IMR-90 (cell line): ENCODE measurements around the gene NR2C2. TPM values are rescaled to one million over a fixed set of nuclear protein-coding genes. Genes with fewer than 3 reads are reported as not detected.
A peak's percentile ranks its signal among the peaks of the same experiment; 100 is the strongest.

Experiments
- ATAC-seq: fragments of 200-7000 bp; cut with Tn5 transposase; 2 replicates; pipeline ENCODE4 v1.9.1; 2020; ENCODE audit warnings: low read depth, mild to moderate bottlenecking, moderate library complexity
- BruUV-seq: library from RNA; stranded (reverse); fragments of 400-500 nt; replicated peaks from 2 replicates; lab custom pipeline; 2021; lab: Mats Ljungman, UMichigan
- CTCF ChIA-PET: fragments of 300-600 bp; formaldehyde crosslinking; extraction: SDS; loops from one replicate; lab custom pipeline; 2021; ENCODE audit warnings: antibody characterized with exemption; lab: Yijun Ruan, JAX
- POLR2A ChIA-PET: fragments of 300-600 bp; sonication (Branson Sonifier 250); formaldehyde crosslinking; loops from one replicate; lab custom pipeline; 2022; ENCODE audit warnings: antibody characterized with exemption; ENCODE audit not compliant: unreplicated experiment; lab: Charles Lee
- DNase-seq: peaks from one replicate; pipeline ENCODE4 v3.0.0; 2013
- H2AFZ ChIP-seq: replicated peaks from 2 replicates; pipeline ENCODE3; 2013; ENCODE audit warnings: low read length, mild to moderate bottlenecking; ENCODE audit not compliant: poor library complexity
- H2AK5ac ChIP-seq: 2 replicates; pipeline ENCODE4 v1.6.1; 2013; ENCODE audit warnings: low read depth, low read length, inconsistent platforms
- H2AK9ac ChIP-seq: replicated peaks from 2 replicates; pipeline ENCODE3; 2013; ENCODE audit warnings: mild to moderate bottlenecking, low read depth, low read length, moderate library complexity; ENCODE audit not compliant: poor library complexity
- H2BK120ac ChIP-seq: 2 replicates; pipeline ENCODE4 v1.6.1; 2013; ENCODE audit warnings: low read depth, low read length, inconsistent platforms
- H2BK15ac ChIP-seq: 3 replicates; pipeline ENCODE4 v1.6.1; 2013; ENCODE audit warnings: low read depth, low read length, inconsistent platforms
- H2BK20ac ChIP-seq: 2 replicates; pipeline ENCODE4 v1.6.1; 2013; ENCODE audit warnings: low read depth, mild to moderate bottlenecking, inconsistent platforms, low read length, moderate library complexity
- H2BK5ac ChIP-seq: 2 replicates; pipeline ENCODE4 v1.6.1; 2013; ENCODE audit warnings: mild to moderate bottlenecking, low read depth, low read length, inconsistent platforms; ENCODE audit not compliant: poor library complexity, severe bottlenecking
- H3K14ac ChIP-seq: replicated peaks from 2 replicates; pipeline ENCODE4 v1.6.1; 2013; ENCODE audit warnings: low read depth, low read length, inconsistent platforms
- H3K18ac ChIP-seq: 2 replicates; pipeline ENCODE4 v1.6.1; 2013; ENCODE audit warnings: low read depth, low read length, control low read depth
- H3K23ac ChIP-seq: 2 replicates; pipeline ENCODE4 v1.6.1; 2013; ENCODE audit warnings: low read depth, low read length, inconsistent platforms
- H3K27ac ChIP-seq: 2 replicates; pipeline ENCODE4 v1.5.1; 2013; ENCODE audit warnings: mild to moderate bottlenecking, control low read depth, low read length; ENCODE audit not compliant: insufficient read depth
- H3K27me3 ChIP-seq: 2 replicates; pipeline ENCODE4 v1.6.1; 2013; ENCODE audit warnings: low read length; ENCODE audit not compliant: control insufficient read depth, insufficient read depth
- H3K36me3 ChIP-seq: 2 replicates; pipeline ENCODE4 v1.6.1; 2013; ENCODE audit warnings: low read length, mixed read lengths; ENCODE audit not compliant: control insufficient read depth, insufficient read depth
- H3K4ac ChIP-seq: 2 replicates; pipeline ENCODE4 v1.6.1; 2013; ENCODE audit warnings: low read depth, low read length, inconsistent platforms
- H3K4me1 ChIP-seq: 2 replicates; pipeline ENCODE4 v1.6.1; 2013; ENCODE audit warnings: low read length, mixed read lengths; ENCODE audit not compliant: control insufficient read depth, insufficient read depth
- H3K4me2 ChIP-seq: 2 replicates; pipeline ENCODE4 v1.6.1; 2013; ENCODE audit warnings: low read depth, mild to moderate bottlenecking, control low read depth, low read length, moderate library complexity
- H3K4me3 ChIP-seq: 2 replicates; pipeline ENCODE4 v1.5.1; 2013; ENCODE audit warnings: low read depth, mild to moderate bottlenecking, control low read depth, low read length, moderate library complexity; ENCODE audit not compliant: insufficient read depth
- H3K56ac ChIP-seq: 2 replicates; pipeline ENCODE4 v1.6.1; 2013; ENCODE audit warnings: low read length, inconsistent platforms; ENCODE audit not compliant: insufficient read depth; ENCODE audit errors: extremely low read depth
- H3K79me1 ChIP-seq, 2 experiments: 2 replicates each; pipeline ENCODE4 v1.6.1; 2013; ENCODE audit warnings: low read length in 2 of 2, inconsistent platforms in 1 of 2, low read depth in 1 of 2
- H3K9ac ChIP-seq: 2 replicates; pipeline ENCODE4 v1.6.1; 2013; ENCODE audit warnings: low read depth, low read length, control low read depth
- H3K9me1 ChIP-seq: 2 replicates; pipeline ENCODE4 v1.6.1; 2013; ENCODE audit warnings: low read length, inconsistent platforms; ENCODE audit not compliant: insufficient read depth
- H3K9me3 ChIP-seq: 2 replicates; pipeline ENCODE4 v1.6.1; 2013; ENCODE audit warnings: low read length; ENCODE audit not compliant: control insufficient read depth, insufficient read depth
- H4K20me1 ChIP-seq: 2 replicates; pipeline ENCODE4 v1.6.1; 2013; ENCODE audit warnings: low read length, inconsistent platforms; ENCODE audit not compliant: insufficient read depth
- H4K5ac ChIP-seq: 2 replicates; pipeline ENCODE4 v1.6.1; 2013; ENCODE audit warnings: mild to moderate bottlenecking, low read depth, low read length, control low read depth
- H4K8ac ChIP-seq, 2 experiments: 2 replicates each; pipeline ENCODE4 v1.6.1; 2013; ENCODE audit warnings: low read depth in 2 of 2, low read length in 2 of 2, control low read depth in 1 of 2, inconsistent platforms in 1 of 2
- H4K91ac ChIP-seq: 2 replicates; pipeline ENCODE4 v1.6.1; 2013; ENCODE audit warnings: low read depth, low read length, inconsistent platforms; ENCODE audit not compliant: insufficient read depth
- BHLHE40 ChIP-seq: fragments of 150-350 bp; IDR thresholded peaks from 2 replicates; pipeline ENCODE4 v1.6.1; 2016; ENCODE audit warnings: mild to moderate bottlenecking, low read depth, low read length
- CEBPB ChIP-seq: IDR thresholded peaks from 2 replicates; pipeline ENCODE4 v1.6.1; 2012; ENCODE audit warnings: low read depth, low read length, improper control_type of control experiment
- CHD1 ChIP-seq: IDR thresholded peaks from 2 replicates; pipeline ENCODE4 v1.6.1; 2012; ENCODE audit warnings: low read depth, low read length, improper control_type of control experiment
- MAZ ChIP-seq: IDR thresholded peaks from 2 replicates; pipeline ENCODE4 v1.6.1; 2012; ENCODE audit warnings: low read depth, mild to moderate bottlenecking, low read length, improper control_type of control experiment, moderate library complexity, borderline replicate concordance
- NFE2L2 ChIP-seq: fragments of 150-350 bp; IDR thresholded peaks from 2 replicates; pipeline ENCODE4 v1.6.1; 2016; ENCODE audit warnings: low read depth, mild to moderate bottlenecking, low read length
- RAD21 ChIP-seq: IDR thresholded peaks from 2 replicates; pipeline ENCODE4 v1.6.1; 2012; ENCODE audit warnings: low read length, improper control_type of control experiment
- RCOR1 ChIP-seq: IDR thresholded peaks from 2 replicates; pipeline ENCODE4 v1.6.1; 2012; ENCODE audit warnings: mild to moderate bottlenecking, low read length, improper control_type of control experiment; ENCODE audit not compliant: insufficient replicate concordance
- WGBS, 2 experiments: methylation state at CpG; one replicate each; pipeline versions ENCODE4 v1.1.5 to v1.1.7; 2013; ENCODE audit warnings: missing lambda C conversion rate in 2 of 2; ENCODE audit not compliant: insufficient read length in 1 of 2; ENCODE audit errors: extremely low coverage in 2 of 2; 5-methylcytosine and 5-hydroxymethylcytosine counted together
- dilution Hi-C: fragments of 300-500 bp; cut with HindIII; formaldehyde crosslinking; loops from one replicate; pipeline ENCODE4 v1.14.3; 2018; ENCODE audit warnings: low sequenced_read_pairs; ENCODE audit not compliant: unreplicated experiment
- in situ Hi-C: fragments of 300-500 bp; cut with MboI; formaldehyde crosslinking; loops from 3 replicates; pipeline ENCODE4 v1.14.3; 2019; ENCODE audit warnings: low sequenced_read_pairs, inconsistent platforms, mixed read lengths
- intact Hi-C: fragments of 100-400 bp; cut with micrococcal nuclease; formaldehyde crosslinking; loops from 2 replicates; pipeline ENCODE4 v1.10.0; 2022
- polyA plus RNA-seq, 3 experiments: library from polyadenylated mRNA; depleted of rRNA; stranded (reverse); fragments of >200 nt; gene quantifications; 2 replicates each; pipeline ENCODE4 v1.2.3, GENCODE V29; 2012; ENCODE audit warnings: low replicate concordance in 1 of 3
- total RNA-seq: library from RNA; depleted of rRNA; stranded (reverse); fragments of >200 nt; gene quantifications from 2 replicates; pipeline ENCODE4 v1.2.3, GENCODE V29; 2012
- TF ChIP-seq, protein P1 (sequence below): conservative IDR thresholded peaks from 2 replicates; pipeline ENCODE4 v1.5.1; 2012; ENCODE audit warnings: mild to moderate bottlenecking, low read depth, low read length, improper control_type of control experiment

The NR2C2 gene
- total and polyA plus RNA-seq, 2 of the 4 experiments (the other 2 are of a cell fraction), result 10.4 to 13.8 TPM

DNA sequence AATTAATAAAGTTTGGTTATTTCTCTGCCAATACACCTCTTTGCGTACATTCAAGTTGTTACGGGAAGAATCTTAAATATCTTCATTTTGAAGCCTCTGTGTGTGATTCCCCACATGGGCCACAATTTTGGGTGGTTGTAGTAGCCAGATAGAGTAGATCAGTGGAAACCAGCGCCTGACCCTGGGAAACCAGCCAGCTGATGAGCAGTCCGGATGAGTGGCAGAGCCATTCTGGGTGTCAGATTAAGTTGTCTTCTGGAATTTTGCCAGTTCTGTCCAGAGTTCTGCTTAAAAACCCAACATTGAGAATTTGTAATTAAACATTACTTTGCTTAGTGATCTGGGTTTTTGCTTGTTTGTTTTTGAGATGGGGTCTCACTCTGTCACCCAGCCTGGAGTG is 68.1 kb downstream of the NR2C2 start:
- H3K9me1 ChIP-seq, result peaks cover 3% of the 10 kb centered on the region; the same call in 1 of the 2 replicates
- no peak overlapping the region for H2BK120ac ChIP-seq
- no peak overlapping the region for H3K56ac ChIP-seq
- no CpG with 5 or more reads among the region's 4 CpGs for WGBS, 2 experiments
- no peaks in the 10 kb centered on the region for H3K9me3 ChIP-seq
- no peak overlapping the region for H3K23ac ChIP-seq
- peaks cover 5 to 24% of the 10 kb centered on the region in 2 experiments; a peak in 3 of 4 replicates for H3K79me1 ChIP-seq
- peaks cover 8% of the 10 kb centered on the region; the same call in 1 of the 2 replicates for H4K20me1 ChIP-seq
- H2AFZ ChIP-seq, result no peak overlapping the region
- H3K4me3 ChIP-seq, result no peak overlapping the region
- intact Hi-C loops, result no loop called here
- TF ChIP-seq MAZ (no peak), CEBPB (no peak), BHLHE40 (no peak), RAD21 (no peak), NFE2L2 (no peak), RCOR1 (no peak), CHD1 (no peak)
- TF ChIP-seq, protein P1, sequence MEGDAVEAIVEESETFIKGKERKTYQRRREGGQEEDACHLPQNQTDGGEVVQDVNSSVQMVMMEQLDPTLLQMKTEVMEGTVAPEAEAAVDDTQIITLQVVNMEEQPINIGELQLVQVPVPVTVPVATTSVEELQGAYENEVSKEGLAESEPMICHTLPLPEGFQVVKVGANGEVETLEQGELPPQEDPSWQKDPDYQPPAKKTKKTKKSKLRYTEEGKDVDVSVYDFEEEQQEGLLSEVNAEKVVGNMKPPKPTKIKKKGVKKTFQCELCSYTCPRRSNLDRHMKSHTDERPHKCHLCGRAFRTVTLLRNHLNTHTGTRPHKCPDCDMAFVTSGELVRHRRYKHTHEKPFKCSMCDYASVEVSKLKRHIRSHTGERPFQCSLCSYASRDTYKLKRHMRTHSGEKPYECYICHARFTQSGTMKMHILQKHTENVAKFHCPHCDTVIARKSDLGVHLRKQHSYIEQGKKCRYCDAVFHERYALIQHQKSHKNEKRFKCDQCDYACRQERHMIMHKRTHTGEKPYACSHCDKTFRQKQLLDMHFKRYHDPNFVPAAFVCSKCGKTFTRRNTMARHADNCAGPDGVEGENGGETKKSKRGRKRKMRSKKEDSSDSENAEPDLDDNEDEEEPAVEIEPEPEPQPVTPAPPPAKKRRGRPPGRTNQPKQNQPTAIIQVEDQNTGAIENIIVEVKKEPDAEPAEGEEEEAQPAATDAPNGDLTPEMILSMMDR, result no peak
- CTCF ChIA-PET, result no interaction called here
- H3K4me1 ChIP-seq, result no peaks in the 10 kb centered on the region
- H2BK5ac ChIP-seq, result no peak overlapping the region
- H3K4me2 ChIP-seq, result no peak overlapping the region
- no peak overlapping the region for H4K5ac ChIP-seq
- H4K91ac ChIP-seq, result no peak overlapping the region
- H3K4ac ChIP-seq, result no peak overlapping the region
- no peak overlapping the region for H2AK5ac ChIP-seq
- no peaks in the 10 kb centered on the region for H3K27me3 ChIP-seq
- H4K8ac ChIP-seq, result no peak overlapping the region
- no peak overlapping the region for H2BK15ac ChIP-seq
- no peak overlapping the region for H2AK9ac ChIP-seq
- H3K14ac ChIP-seq, result no peak overlapping the region
- in situ Hi-C loops, result no loop called here
- peaks cover 37% of the 10 kb centered on the region for H3K36me3 ChIP-seq
- no TSS peak for BruUV-seq
- POLR2A ChIA-PET, result no interaction called here
- H3K18ac ChIP-seq, result no peak overlapping the region
- H3K27ac ChIP-seq, result no peak overlapping the region
- no peak for ATAC-seq
- no peak overlapping the region for H3K9ac ChIP-seq
- dilution Hi-C loops, result no loop called here
- H2BK20ac ChIP-seq, result no peak overlapping the region
- peak; percentile 3 for DNase-seq
